HG03095 (cell line): ENCODE measurements around the gene MYO18A.

Source experiments
- ATAC-seq: cut with Tn5 transposase; IDR thresholded peaks from one replicate; pipeline ENCODE4 v1.9.1; 2021; ENCODE audit warnings: moderate library complexity; ENCODE audit not compliant: unreplicated experiment

Gene MYO18A

GRCh38 chr17:29084541-29085146 is 95.6 kb downstream of the MYO18A start:
- ATAC-seq = no peak

GRCh38 chr17:29080965-29081364 is 99.2 kb downstream of the MYO18A start:
- ATAC-seq = no peak

- no peak for ATAC-seq
These were observed 99.9 kb downstream of the MYO18A start for GRCh38 chr17:29080323-29080722.

- ATAC-seq = no peak
These were observed 100.3 kb downstream of the MYO18A start for GRCh38 chr17:29079887-29080286.

- no peak for ATAC-seq
These were observed 100.8 kb downstream of the MYO18A start for GRCh38 chr17:29079433-29079832.

- no peak for ATAC-seq
These were observed 101.8 kb downstream of the MYO18A start for GRCh38 chr17:29078183-29079045.

GRCh38 chr17:29077320-29077719 is 102.9 kb downstream of the MYO18A start:
- no peak for ATAC-seq

GRCh38 chr17:29076722-29077121 is 103.5 kb downstream of the MYO18A start:
- ATAC-seq = no peak

GRCh38 chr17:29076087-29076486 is 104.1 kb downstream of the MYO18A start:
- ATAC-seq = no peak

- ATAC-seq = no peak
These were observed 105.7 kb downstream of the MYO18A start for GRCh38 chr17:29074488-29074887.

GRCh38 chr17:29073520-29073919 is 106.7 kb downstream of the MYO18A start:
- no peak for ATAC-seq

GRCh38 chr17:29073045-29073444 is 107.2 kb downstream of the MYO18A start:
- no peak for ATAC-seq

GRCh38 chr17:29071303-29071702 is 108.9 kb downstream of the MYO18A start:
- no peak for ATAC-seq

- no peak for ATAC-seq
These were observed 109.4 kb downstream of the MYO18A start for GRCh38 chr17:29070781-29071180.

- ATAC-seq = no peak
These were observed 109.9 kb downstream of the MYO18A start for GRCh38 chr17:29070308-29070707.

GRCh38 chr17:29069526-29070041 is 110.6 kb downstream of the MYO18A start:
- ATAC-seq = no peak

GRCh38 chr17:29068818-29069217 is 111.4 kb downstream of the MYO18A start:
- ATAC-seq = no peak

- no peak for ATAC-seq
These were observed 113.6 kb downstream of the MYO18A start for GRCh38 chr17:29066606-29067005.

- no peak for ATAC-seq
These were observed 114.2 kb downstream of the MYO18A start for GRCh38 chr17:29066047-29066446.

GRCh38 chr17:29063992-29064391 is 116.2 kb downstream of the MYO18A start:
- no peak for ATAC-seq

- no peak for ATAC-seq
These were observed 118.0 kb downstream of the MYO18A start for GRCh38 chr17:29062215-29062614.

GRCh38 chr17:29061036-29061435 is 119.2 kb downstream of the MYO18A start:
- ATAC-seq = no peak
